ENCODE results near the gene SRL.

DNA sequence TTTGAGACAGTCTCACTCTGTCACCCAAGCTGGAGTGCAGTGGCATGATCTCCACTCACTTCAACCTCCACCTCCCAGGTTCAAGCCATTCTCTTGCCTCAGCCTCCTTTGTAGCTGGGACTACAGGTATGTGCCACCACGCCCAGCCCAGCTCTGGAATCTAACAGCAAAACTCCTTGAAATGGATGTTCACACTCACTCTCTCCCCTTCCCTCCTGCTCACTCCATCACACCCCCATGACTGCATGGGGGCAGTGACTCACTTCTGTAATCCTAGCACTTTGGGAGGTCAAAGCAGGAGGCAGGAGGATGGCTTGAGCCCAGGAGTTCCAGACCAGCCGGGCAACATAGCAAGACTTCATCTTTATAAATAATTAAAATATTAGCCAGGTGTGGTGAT is 42.1 kb upstream of the SRL start:
- TF ChIP-seq RARB (CRISPR knock-in tag; IDR thresholded peaks at IDR 0.05) (no peak), CSDC2 (CRISPR knock-in tag; IDR thresholded peaks at IDR 0.05) (no peak), ARNTL (CRISPR knock-in tag; IDR thresholded peaks at IDR 0.05; ENCODE audit: borderline replicate concordance, low read depth) (no peak)
- TF ChIP-seq, protein P1, sequence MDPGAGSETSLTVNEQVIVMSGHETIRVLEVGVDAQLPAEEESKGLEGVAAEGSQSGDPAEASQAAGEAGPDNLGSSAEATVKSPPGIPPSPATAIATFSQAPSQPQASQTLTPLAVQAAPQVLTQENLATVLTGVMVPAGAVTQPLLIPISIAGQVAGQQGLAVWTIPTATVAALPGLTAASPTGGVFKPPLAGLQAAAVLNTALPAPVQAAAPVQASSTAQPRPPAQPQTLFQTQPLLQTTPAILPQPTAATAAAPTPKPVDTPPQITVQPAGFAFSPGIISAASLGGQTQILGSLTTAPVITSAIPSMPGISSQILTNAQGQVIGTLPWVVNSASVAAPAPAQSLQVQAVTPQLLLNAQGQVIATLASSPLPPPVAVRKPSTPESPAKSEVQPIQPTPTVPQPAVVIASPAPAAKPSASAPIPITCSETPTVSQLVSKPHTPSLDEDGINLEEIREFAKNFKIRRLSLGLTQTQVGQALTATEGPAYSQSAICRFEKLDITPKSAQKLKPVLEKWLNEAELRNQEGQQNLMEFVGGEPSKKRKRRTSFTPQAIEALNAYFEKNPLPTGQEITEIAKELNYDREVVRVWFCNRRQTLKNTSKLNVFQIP (CRISPR knock-in tag; IDR thresholded peaks at IDR 0.05; ENCODE audit: borderline replicate concordance, low read depth), result no peak

Measured in SK-N-SH treated with all-trans-retinoic acid at 6 μM for 48 hours (cell line).